Thyroid gland (tissue), 4 donors: ENCODE measurements around the gene RAPGEF6. TPM values are rescaled to one million over a fixed set of nuclear protein-coding genes. Genes with fewer than 3 reads are reported as not detected.

ENCODE experiments used
- DNase-seq, 2 donors: peaks; one replicate each; pipeline ENCODE4 v3.0.0-alpha.2; 2019
- H3K27ac ChIP-seq, 3 donors: fragments of 200-600 bp; sonication (generic); 1 replicate in 2 of 3; 2 replicates in 1 of 3; pipeline ENCODE4 v1.5.1; 2016 to 2019; ENCODE audit warnings: mild to moderate bottlenecking in 1 of 3, moderate library complexity in 1 of 3
- H3K27me3 ChIP-seq: fragments of 200-600 bp; sonication (generic); one replicate; pipeline ENCODE4 v1.5.1; 2019
- H3K36me3 ChIP-seq, 2 donors: fragments of 200-600 bp; sonication (generic); one replicate each; pipeline ENCODE4 v1.5.1; 2016 to 2019
- H3K4me1 ChIP-seq, 2 donors: fragments of 200-600 bp; sonication (generic); one replicate each; pipeline ENCODE4 v1.5.1; 2017 to 2019
- H3K4me3 ChIP-seq, 3 donors: fragments of 200-600 bp; sonication (generic); replicated peaks in 1 of 3; 1 replicate in 2 of 3; 2 replicates in 1 of 3; pipeline ENCODE4 v1.5.1; 2016; ENCODE audit warnings: mild to moderate bottlenecking in 1 of 3
- H3K9me3 ChIP-seq: fragments of 200-600 bp; sonication (generic); one replicate; pipeline ENCODE4 v1.5.1; 2017
- POLR2A ChIP-seq, 2 donors: fragments of 450-650 bp; IDR thresholded peaks; one replicate each; pipeline ENCODE4 v1.6.1; 2017; ENCODE audit warnings: antibody characterized with exemption in 2 of 2, mild to moderate bottlenecking in 2 of 2, moderate library complexity in 1 of 2
- WGBS, 2 donors: methylation state at CpG; one replicate each; pipeline ENCODE4 v1.1.5; 2017; 5-methylcytosine and 5-hydroxymethylcytosine counted together
- intact Hi-C: fragments of 100-400 bp; cut with DNase I; formaldehyde crosslinking; loops from one replicate; pipeline ENCODE4 v1.15.1; 2023
- total RNA-seq, 4 donors: library from RNA; depleted of rRNA; stranded (reverse); fragments of >200 nt; gene quantifications; one replicate each; pipeline ENCODE4 v1.2.3, GENCODE V29; 2016
- TF ChIP-seq, protein P1 (sequence below), 6 experiments: fragments of 200-600 bp in 3 of 6; fragments of 450-650 bp in 3 of 6; sonication (generic) in 3 of 6; IDR thresholded peaks; one replicate each; pipeline ENCODE4 v1.5.1; 2016 to 2019; ENCODE audit warnings: antibody characterized with exemption in 6 of 6, mild to moderate bottlenecking in 2 of 6, inconsistent platforms in 1 of 6, moderate library complexity in 1 of 6

RAPGEF6 gene
- total RNA-seq, 4 donors from 2014 or later = 20.2 to 36.4 (median 25.2) TPM

DNA sequence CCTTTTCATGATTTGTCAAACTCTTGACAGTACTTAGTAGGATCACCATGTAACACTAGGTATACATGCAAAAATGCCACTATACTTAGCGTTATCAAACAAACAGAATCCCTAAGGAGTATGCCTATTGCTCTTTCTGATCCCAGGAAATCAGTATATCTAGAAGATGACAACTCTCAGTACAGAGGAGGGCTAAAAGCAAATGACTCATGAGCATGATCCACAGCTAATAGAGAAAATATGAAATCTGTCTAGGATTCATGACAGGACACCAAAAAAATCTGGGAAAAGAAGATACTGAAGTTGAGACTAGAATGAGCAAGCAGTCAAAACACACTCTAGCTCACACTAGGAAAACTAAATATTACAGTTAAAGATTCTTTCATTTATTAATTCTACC, 89.2 kb downstream of the RAPGEF6 start:
- intact Hi-C loops = no loop called here
- DNase-seq = no peak
- Histone ChIP-seq H3K9me3 (no peaks in the 10 kb centered on the region), H3K27me3 (no peaks in the 10 kb centered on the region), H3K36me3 (no peaks in the 10 kb centered on the region), H3K4me3 (no peak overlapping the region), H3K4me1 (peaks cover 0 to 5% of the 10 kb centered on the region in 2 donors), H3K27ac (no peak overlapping the region)
- 100% methylated on average over 1 of the region's 1 CpG for WGBS, 2 donors
- TF ChIP-seq, protein P1, sequence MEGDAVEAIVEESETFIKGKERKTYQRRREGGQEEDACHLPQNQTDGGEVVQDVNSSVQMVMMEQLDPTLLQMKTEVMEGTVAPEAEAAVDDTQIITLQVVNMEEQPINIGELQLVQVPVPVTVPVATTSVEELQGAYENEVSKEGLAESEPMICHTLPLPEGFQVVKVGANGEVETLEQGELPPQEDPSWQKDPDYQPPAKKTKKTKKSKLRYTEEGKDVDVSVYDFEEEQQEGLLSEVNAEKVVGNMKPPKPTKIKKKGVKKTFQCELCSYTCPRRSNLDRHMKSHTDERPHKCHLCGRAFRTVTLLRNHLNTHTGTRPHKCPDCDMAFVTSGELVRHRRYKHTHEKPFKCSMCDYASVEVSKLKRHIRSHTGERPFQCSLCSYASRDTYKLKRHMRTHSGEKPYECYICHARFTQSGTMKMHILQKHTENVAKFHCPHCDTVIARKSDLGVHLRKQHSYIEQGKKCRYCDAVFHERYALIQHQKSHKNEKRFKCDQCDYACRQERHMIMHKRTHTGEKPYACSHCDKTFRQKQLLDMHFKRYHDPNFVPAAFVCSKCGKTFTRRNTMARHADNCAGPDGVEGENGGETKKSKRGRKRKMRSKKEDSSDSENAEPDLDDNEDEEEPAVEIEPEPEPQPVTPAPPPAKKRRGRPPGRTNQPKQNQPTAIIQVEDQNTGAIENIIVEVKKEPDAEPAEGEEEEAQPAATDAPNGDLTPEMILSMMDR (IDR thresholded peaks at IDR 0.05) = no peak
- no peak for TF ChIP-seq POLR2A (IDR thresholded peaks at IDR 0.05)

- intact Hi-C loops = no loop called here
- no peaks in the 10 kb centered on the region for H3K27me3 ChIP-seq
- no peak overlapping the region for H3K4me3 ChIP-seq
- 95 to 98% methylated on average over 1 of the region's 1 CpG for WGBS, 2 donors
- no peak overlapping the region for H3K27ac ChIP-seq
- H3K9me3 ChIP-seq = no peaks in the 10 kb centered on the region
- no peak for TF ChIP-seq POLR2A (IDR thresholded peaks at IDR 0.05)
- TF ChIP-seq, protein P1 (IDR thresholded peaks at IDR 0.05) = no peak
- no peak for DNase-seq
- peaks cover 0 to 5% of the 10 kb centered on the region in 2 donors for H3K4me1 ChIP-seq
- no peaks in the 10 kb centered on the region for H3K36me3 ChIP-seq
Measured at GRCh38 chr5:131542723-131543122, 92.3 kb downstream of the RAPGEF6 start.

DNA sequence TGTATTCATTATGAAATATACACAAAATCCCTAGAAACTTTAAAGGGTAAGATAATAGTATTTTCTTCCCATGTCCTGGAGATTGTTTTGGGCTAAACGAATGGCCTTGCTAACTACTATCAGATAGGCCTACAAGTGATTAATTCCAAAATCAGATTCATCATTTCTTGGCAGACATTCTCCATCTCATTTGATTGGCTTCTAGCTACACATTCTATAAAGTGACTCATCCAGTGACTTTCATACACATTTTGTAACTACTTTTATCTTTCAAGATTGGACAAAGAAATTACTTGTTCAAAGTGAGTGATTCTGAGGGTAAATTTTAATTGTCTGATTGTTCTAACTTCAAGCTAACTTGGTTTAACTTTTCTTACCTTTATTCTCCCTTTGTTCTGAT, 93.3 kb downstream of the RAPGEF6 start:
- Histone ChIP-seq H3K36me3 (no peaks in the 10 kb centered on the region), H3K27ac (no peak overlapping the region), H3K4me1 (peaks cover 0 to 5% of the 10 kb centered on the region in 2 donors), H3K9me3 (no peaks in the 10 kb centered on the region), H3K27me3 (no peaks in the 10 kb centered on the region), H3K4me3 (no peak overlapping the region)
- DNase-seq = no peak
- TF ChIP-seq, protein P1 (IDR thresholded peaks at IDR 0.05) = no peak
- TF ChIP-seq POLR2A (IDR thresholded peaks at IDR 0.05) = no peak
- 82 to 100% methylated on average over 1 of the region's 1 CpG for WGBS, 2 donors
- intact Hi-C loops = no loop called here

DNA sequence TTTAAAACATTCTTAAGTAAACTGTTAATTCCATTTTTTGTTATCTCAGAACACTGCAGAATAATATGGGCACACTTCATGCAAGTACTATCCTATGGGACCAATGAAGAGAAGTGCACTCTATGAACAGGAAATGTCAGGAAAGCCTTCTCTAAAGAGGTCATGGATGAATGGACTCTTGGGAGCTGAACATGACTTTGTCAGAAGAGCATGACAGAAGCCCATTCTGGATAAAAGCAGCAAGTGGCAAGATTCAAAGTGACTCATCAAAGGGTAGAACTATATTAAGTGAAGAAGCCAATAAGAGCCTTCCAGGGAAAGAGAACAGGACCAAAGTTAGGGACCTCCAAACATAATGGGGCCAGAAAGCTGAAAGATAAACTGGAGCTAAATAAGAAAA, 94.0 kb downstream of the RAPGEF6 start:
- no peak overlapping the region for H3K27ac ChIP-seq
- H3K27me3 ChIP-seq = no peaks in the 10 kb centered on the region
- TF ChIP-seq, protein P1 (IDR thresholded peaks at IDR 0.05) = no peak
- no peak for TF ChIP-seq POLR2A (IDR thresholded peaks at IDR 0.05)
- no peak overlapping the region for H3K4me3 ChIP-seq
- H3K9me3 ChIP-seq = no peaks in the 10 kb centered on the region
- H3K4me1 ChIP-seq = peaks cover 0 to 5% of the 10 kb centered on the region in 2 donors
- DNase-seq = no peak
- intact Hi-C loops = no loop called here
- H3K36me3 ChIP-seq = no peaks in the 10 kb centered on the region

- TF ChIP-seq, protein P1 (IDR thresholded peaks at IDR 0.05) = no peak
- TF ChIP-seq POLR2A (IDR thresholded peaks at IDR 0.05) = no peak
- no peaks in the 10 kb centered on the region for H3K36me3 ChIP-seq
- H3K4me1 ChIP-seq = peaks cover 0 to 5% of the 10 kb centered on the region in 2 donors
- intact Hi-C loops = no loop called here
- H3K9me3 ChIP-seq = no peaks in the 10 kb centered on the region
- H3K27me3 ChIP-seq = no peaks in the 10 kb centered on the region
- WGBS, 2 donors = 97% methylated on average over 1 of the region's 1 CpG
- no peak overlapping the region for H3K27ac ChIP-seq
- no peak for DNase-seq
- H3K4me3 ChIP-seq = no peak overlapping the region
Measured at GRCh38 chr5:131539251-131539650, 95.8 kb downstream of the RAPGEF6 start.
